Activated CD4-positive, alpha-beta T cell treated with anti-CD3 and anti-CD28 coated beads for 36 hours (primary cell): ENCODE results near the gene CLN6. TPM values are rescaled to one million over a fixed set of nuclear protein-coding genes. Genes with fewer than 3 reads are reported as not detected.

Experiments used
- ATAC-seq: fragments of 200-7000 bp; cut with Tn5 transposase; one replicate; pipeline ENCODE4 v1.10.0; 2021; ENCODE audit warnings: mild to moderate bottlenecking, moderate library complexity
- CTCF ChIA-PET: fragments of 350-600 bp; sonication (Branson Sonifier 250); formaldehyde crosslinking; loops from one replicate; lab custom pipeline; 2021; ENCODE audit warnings: antibody characterized with exemption; lab: Charles Lee
- POLR2A ChIA-PET: fragments of 350-600 bp; sonication (Branson Sonifier 250); formaldehyde crosslinking; loops from one replicate; lab custom pipeline; 2021; ENCODE audit warnings: antibody characterized with exemption, inconsistent platforms; lab: Charles Lee
- DNase-seq: peaks from one replicate; pipeline ENCODE4 v3.0.0-alpha.2; 2020
- H3K27ac Mint-ChIP-seq: one replicate; pipeline ENCODE4 v1.8.0; 2021; ENCODE audit warnings: mixed read lengths
- H3K27me3 Mint-ChIP-seq: one replicate; pipeline ENCODE4 v1.8.0; 2021; ENCODE audit warnings: mixed read lengths
- H3K36me3 Mint-ChIP-seq: one replicate; pipeline ENCODE4 v1.8.0; 2021; ENCODE audit warnings: low read depth, mixed read lengths
- H3K4me1 Mint-ChIP-seq: one replicate; pipeline ENCODE4 v1.8.0; 2021; ENCODE audit warnings: mixed read lengths
- H3K4me3 Mint-ChIP-seq: one replicate; pipeline ENCODE4 v1.8.0; 2021; ENCODE audit warnings: mild to moderate bottlenecking, moderate library complexity, mixed read lengths
- H3K9me3 Mint-ChIP-seq: one replicate; pipeline ENCODE4 v1.8.0; 2021; ENCODE audit warnings: low read depth, mixed read lengths
- intact Hi-C, 2 experiments: fragments of 100-400 bp; cut with DNase I in 1 of 2; cut with micrococcal nuclease in 1 of 2; formaldehyde crosslinking; loops; one replicate each; pipeline versions ENCODE4 v1.14.2 to v1.15.1; 2022 to 2024; cut with DNase I, micrococcal nuclease
- total RNA-seq, 2 experiments: library from RNA; stranded (reverse); gene quantifications; one replicate each; pipeline ENCODE4 v1.2.3, GENCODE V29; 2021

The CLN6 gene
- total RNA-seq, 2 experiments from 2014 or later = 45.1 to 48.2 TPM

- Mint-ChIP-seq H3K4me3 (no peak overlapping the region), H3K9me3 (no peaks in the 10 kb centered on the region), H3K36me3 (no peaks in the 10 kb centered on the region), H3K27me3 (peaks cover 3% of the 10 kb centered on the region), H3K27ac (no peak overlapping the region), H3K4me1 (peaks cover 15% of the 10 kb centered on the region)
- POLR2A ChIA-PET = no interaction called here
- intact Hi-C loops = loop anchor here in 1 of 2 experiments (10.0 kb wide), 1 partner anchor 552 kb away; the partner anchor contains the start of gene ANP32A
- ATAC-seq (no peak), DNase-seq (no peak)
- CTCF ChIA-PET = interaction anchor here (0.9 to 1.3 kb wide), 2 partner anchors 8 to 34 kb away, joined by 4 read pairs; no protein-coding TSS in a partner anchor
These were observed 43.3 kb upstream of the CLN6 start for GRCh38 chr15:68272721-68273271.

- Mint-ChIP-seq H3K27ac (no peak overlapping the region), H3K4me1 (peaks cover 14% of the 10 kb centered on the region), H3K27me3 (peaks cover 4% of the 10 kb centered on the region), H3K4me3 (no peak overlapping the region), H3K36me3 (no peaks in the 10 kb centered on the region), H3K9me3 (no peaks in the 10 kb centered on the region)
- ATAC-seq (no peak), DNase-seq (no peak)
- POLR2A ChIA-PET = no interaction called here
- intact Hi-C loops = loop anchor here in 1 of 2 experiments (10.0 kb wide), 1 partner anchor 553 kb away; the partner anchor contains the start of gene ANP32A
- CTCF ChIA-PET = no interaction called here
These were observed 42.4 kb upstream of the CLN6 start for GRCh38 chr15:68271854-68272471.

- POLR2A ChIA-PET = no interaction called here
- H3K9me3 Mint-ChIP-seq = no peaks in the 10 kb centered on the region
These were observed 38.9 kb upstream of the CLN6 start for GRCh38 chr15:68268405-68268804.

GRCh38 chr15:68265674-68266073, 36.1 kb upstream of the CLN6 start:
- DNase-seq (no peak), ATAC-seq (no peak)
- Mint-ChIP-seq H3K9me3 (no peaks in the 10 kb centered on the region), H3K27ac (no peak overlapping the region), H3K4me3 (no peak overlapping the region), H3K4me1 (no peaks in the 10 kb centered on the region), H3K36me3 (no peaks in the 10 kb centered on the region), H3K27me3 (peaks cover 13% of the 10 kb centered on the region)
- POLR2A ChIA-PET = interaction anchor here (0.6 kb wide), 1 partner anchor 235 kb away, joined by 4 read pairs; no protein-coding TSS in a partner anchor
- CTCF ChIA-PET = interaction anchor here (0.7 to 1.3 kb wide), 3 partner anchors 8 to 205 kb away, joined by 3 to 4 read pairs (median 3); no protein-coding TSS in a partner anchor
- intact Hi-C loops = no loop called here

More at GRCh38 chr15:68268405-68268804, 38.9 kb upstream of the CLN6 start:
- no peak overlapping the region for H3K4me3 Mint-ChIP-seq
- DNase-seq (no peak), ATAC-seq (no peak)
- H3K27ac Mint-ChIP-seq = no peak overlapping the region
- H3K4me1 Mint-ChIP-seq = peaks cover 4% of the 10 kb centered on the region
- H3K36me3 Mint-ChIP-seq = no peaks in the 10 kb centered on the region
- peaks cover 13% of the 10 kb centered on the region for H3K27me3 Mint-ChIP-seq
- CTCF ChIA-PET = no interaction called here
- intact Hi-C loops = no loop called here

- Mint-ChIP-seq H3K27ac (no peak overlapping the region), H3K9me3 (no peaks in the 10 kb centered on the region), H3K4me1 (no peaks in the 10 kb centered on the region), H3K27me3 (peaks cover 13% of the 10 kb centered on the region), H3K4me3 (no peak overlapping the region), H3K36me3 (no peaks in the 10 kb centered on the region)
- ATAC-seq = no peak
- ChIA-PET CTCF (interaction anchor here (0.6 to 1.3 kb wide), 5 partner anchors 8 to 206 kb away, joined by 3 to 5 read pairs (median 3); partner anchors contain the start of gene FEM1B), POLR2A (interaction anchor here (0.6 kb wide), 1 partner anchor 234 kb away, joined by 4 read pairs; no protein-coding TSS in a partner anchor)
- no peak for DNase-seq
- intact Hi-C loops = no loop called here
These were observed 35.6 kb upstream of the CLN6 start for GRCh38 chr15:68265081-68265480.

- peaks cover 2% of the 10 kb centered on the region for H3K4me1 Mint-ChIP-seq
- CTCF ChIA-PET = interaction anchor here (1.1 kb wide), 2 partner anchors 9 to 13 kb away, joined by 4 to 5 read pairs; partner anchors contain the start of gene FEM1B
- no peak overlapping the region for H3K27ac Mint-ChIP-seq
- H3K27me3 Mint-ChIP-seq = peaks cover 13% of the 10 kb centered on the region
- intact Hi-C loops = no loop called here
- no peaks in the 10 kb centered on the region for H3K36me3 Mint-ChIP-seq
- H3K9me3 Mint-ChIP-seq = no peaks in the 10 kb centered on the region
- POLR2A ChIA-PET = no interaction called here
- H3K4me3 Mint-ChIP-seq = no peak overlapping the region
- DNase-seq (no peak), ATAC-seq (no peak)
These were observed 34.8 kb upstream of the CLN6 start for GRCh38 chr15:68264282-68264681.

- intact Hi-C loops = no loop called here
- peaks cover 10% of the 10 kb centered on the region for H3K27me3 Mint-ChIP-seq
- POLR2A ChIA-PET = no interaction called here
These were observed 33.2 kb upstream of the CLN6 start for GRCh38 chr15:68262514-68263356.

GRCh38 chr15:68261980-68262379, 32.5 kb upstream of the CLN6 start:
- intact Hi-C loops = no loop called here
- ATAC-seq = no peak
- ChIA-PET POLR2A (no interaction called here), CTCF (interaction anchor here (1.0 kb wide), 1 partner anchor 9 kb away, joined by 5 read pairs; no protein-coding TSS in a partner anchor)
- H3K4me1 Mint-ChIP-seq = peaks cover 7% of the 10 kb centered on the region
- DNase-seq = no peak
- no peaks in the 10 kb centered on the region for H3K36me3 Mint-ChIP-seq
- no peak overlapping the region for H3K4me3 Mint-ChIP-seq
- H3K9me3 Mint-ChIP-seq = no peaks in the 10 kb centered on the region
- H3K27ac Mint-ChIP-seq = no peak overlapping the region
- peaks cover 9% of the 10 kb centered on the region for H3K27me3 Mint-ChIP-seq

More at GRCh38 chr15:68262514-68263356, 33.2 kb upstream of the CLN6 start:
- DNase-seq (no peak), ATAC-seq (no peak)
- CTCF ChIA-PET = interaction anchor here (1.0 kb wide), 1 partner anchor 10 kb away, joined by 5 read pairs; no protein-coding TSS in a partner anchor
- Mint-ChIP-seq H3K36me3 (no peaks in the 10 kb centered on the region), H3K4me3 (no peak overlapping the region), H3K4me1 (peaks cover 7% of the 10 kb centered on the region), H3K9me3 (no peaks in the 10 kb centered on the region), H3K27ac (no peak overlapping the region)

GRCh38 chr15:68261241-68261640, 31.7 kb upstream of the CLN6 start:
- no peak for ATAC-seq
- Mint-ChIP-seq H3K4me1 (peaks cover 8% of the 10 kb centered on the region), H3K27me3 (peaks cover 9% of the 10 kb centered on the region), H3K36me3 (no peaks in the 10 kb centered on the region), H3K9me3 (no peaks in the 10 kb centered on the region), H3K4me3 (no peak overlapping the region), H3K27ac (no peak overlapping the region)
- ChIA-PET POLR2A (no interaction called here), CTCF (interaction anchor here (1.0 kb wide), 1 partner anchor 8 kb away, joined by 5 read pairs; no protein-coding TSS in a partner anchor)
- no peak for DNase-seq
- intact Hi-C loops = no loop called here

GRCh38 chr15:68259883-68260282, 30.4 kb upstream of the CLN6 start:
- Mint-ChIP-seq H3K9me3 (no peaks in the 10 kb centered on the region), H3K36me3 (no peaks in the 10 kb centered on the region), H3K4me1 (peaks cover 8% of the 10 kb centered on the region), H3K27ac (no peak overlapping the region), H3K4me3 (no peak overlapping the region), H3K27me3 (peaks cover 6% of the 10 kb centered on the region)
- DNase-seq = no peak
- no peak for ATAC-seq
- ChIA-PET POLR2A (no interaction called here), CTCF (no interaction called here)
- intact Hi-C loops = loop anchor here in 1 of 2 experiments (10.0 kb wide), 1 partner anchor 415 kb away; no protein-coding TSS in a partner anchor

GRCh38 chr15:68258692-68259091, 29.2 kb upstream of the CLN6 start:
- POLR2A ChIA-PET = no interaction called here
- DNase-seq (peak; percentile 71), ATAC-seq (peak; percentile 94)
- H3K27ac Mint-ChIP-seq = no peak overlapping the region
- peaks cover 8% of the 10 kb centered on the region for H3K4me1 Mint-ChIP-seq
- H3K9me3 Mint-ChIP-seq = no peaks in the 10 kb centered on the region
- H3K4me3 Mint-ChIP-seq = no peak overlapping the region
- CTCF ChIA-PET = interaction anchor here (1.1 kb wide), 2 partner anchors 35 to 112 kb away, joined by 4 read pairs; no protein-coding TSS in a partner anchor
- H3K27me3 Mint-ChIP-seq = peaks cover under 1% of the 10 kb centered on the region
- no peaks in the 10 kb centered on the region for H3K36me3 Mint-ChIP-seq
- intact Hi-C loops = loop anchor here in 1 of 2 experiments (10.0 kb wide), 1 partner anchor 416 kb away; no protein-coding TSS in a partner anchor
